Stimulated activated CD4-positive, alpha-beta T cell treated with anti-CD3 and anti-CD28 coated beads, Interleukin-1b, Interleukin-23, amount 100 ng/mL, for 24 hours (primary cell): ENCODE measurements around the gene ISYNA1.
A peak's percentile ranks its signal among the peaks of the same experiment; 100 is the strongest.

Experiments used
- DNase-seq, 4 experiments: peaks; one replicate each; pipeline ENCODE4 v3.0.0-alpha.2; 2020; ENCODE audit warnings: low read depth in 4 of 4, low spot score in 1 of 4

Gene ISYNA1

DNA sequence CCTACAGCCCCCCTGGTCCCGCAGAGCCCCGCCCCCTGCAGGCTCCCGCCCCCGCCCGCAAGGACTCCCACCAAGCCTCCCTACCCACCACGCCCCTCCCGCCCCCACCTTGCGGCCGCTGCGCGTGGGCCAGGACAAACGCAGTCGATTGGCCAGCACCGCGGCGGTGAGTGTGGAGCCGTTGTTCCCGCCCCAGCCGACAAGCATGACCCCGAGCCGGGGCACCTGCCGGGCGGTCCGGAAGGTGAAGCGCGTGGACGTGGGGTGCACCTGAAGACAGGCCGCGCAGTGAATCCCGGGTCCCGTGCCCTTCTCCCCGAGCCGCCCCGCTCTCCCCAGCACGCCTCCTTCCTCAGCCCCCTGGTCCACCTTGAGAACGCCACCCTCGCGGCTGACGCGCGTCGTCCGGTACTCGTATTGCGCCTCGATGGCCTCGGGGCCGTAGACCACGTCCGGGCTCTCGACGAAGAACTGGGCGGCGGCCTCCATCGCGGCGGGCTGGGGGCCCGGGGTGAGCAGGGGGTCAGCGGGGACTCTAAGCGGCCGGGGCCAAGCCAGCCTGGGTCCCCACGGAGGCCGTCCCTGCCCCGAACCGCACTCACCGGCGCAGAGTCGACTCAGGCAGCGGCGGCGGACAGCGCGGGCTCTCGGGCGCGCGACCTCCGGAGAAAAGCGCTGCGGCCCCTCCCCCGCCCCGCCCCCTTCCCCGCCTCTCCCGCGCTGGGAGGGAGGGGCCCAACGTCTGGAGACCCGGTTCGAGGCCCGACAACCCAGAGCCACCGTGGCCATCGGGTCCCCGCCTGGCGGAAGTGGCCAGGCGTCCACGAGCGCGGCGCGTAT lies at the start of gene ISYNA1:
ISYNA1 (minus strand) TSS at position 643 of the 840 bp plus-strand sequence; CDS start at position 489, 154 bp downstream.
- DNase-seq: peak in 1 of 4 experiments; percentile 25

DNA sequence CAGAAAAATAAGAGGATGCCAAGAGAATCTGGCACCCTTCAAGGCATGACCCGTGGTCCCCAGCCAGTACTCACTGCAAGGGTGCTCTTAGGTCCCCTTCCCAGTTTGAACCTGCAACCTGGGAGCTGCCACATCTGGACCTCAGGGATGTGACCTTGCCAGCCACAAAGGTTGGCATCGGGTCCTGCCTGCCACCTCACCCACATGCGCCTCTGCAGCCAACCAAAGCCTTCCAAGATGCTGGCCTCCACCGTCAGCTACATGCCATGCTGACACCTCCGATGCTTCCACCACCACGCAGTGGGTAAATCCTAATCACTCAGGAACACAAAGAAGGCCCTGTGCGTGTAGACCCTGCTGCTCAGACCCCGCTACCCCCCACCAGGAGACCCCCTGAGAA lies 48.8 kb upstream of the ISYNA1 start:
- DNase-seq: no peak

DNA sequence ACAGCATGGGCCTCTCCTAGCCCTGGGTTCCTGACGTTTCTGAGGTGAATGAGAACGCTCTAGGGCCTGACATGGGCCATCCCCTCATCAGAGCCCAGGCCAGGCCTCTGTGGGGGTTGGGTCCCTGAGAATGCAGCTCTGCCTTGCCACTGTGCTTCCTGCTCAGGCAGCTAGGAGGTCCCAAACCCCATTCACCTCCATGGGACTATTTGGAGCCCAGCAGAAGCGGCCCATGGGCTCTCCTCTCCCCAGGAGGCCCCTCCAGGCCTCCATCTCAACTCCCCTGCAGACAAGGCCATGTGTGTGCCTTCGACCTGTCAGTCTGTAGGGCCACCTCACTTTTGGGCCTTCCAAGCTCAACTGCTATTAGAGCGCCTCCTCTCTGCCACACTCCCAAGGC lies 47.1 kb upstream of the ISYNA1 start:
- no peak for DNase-seq

DNA sequence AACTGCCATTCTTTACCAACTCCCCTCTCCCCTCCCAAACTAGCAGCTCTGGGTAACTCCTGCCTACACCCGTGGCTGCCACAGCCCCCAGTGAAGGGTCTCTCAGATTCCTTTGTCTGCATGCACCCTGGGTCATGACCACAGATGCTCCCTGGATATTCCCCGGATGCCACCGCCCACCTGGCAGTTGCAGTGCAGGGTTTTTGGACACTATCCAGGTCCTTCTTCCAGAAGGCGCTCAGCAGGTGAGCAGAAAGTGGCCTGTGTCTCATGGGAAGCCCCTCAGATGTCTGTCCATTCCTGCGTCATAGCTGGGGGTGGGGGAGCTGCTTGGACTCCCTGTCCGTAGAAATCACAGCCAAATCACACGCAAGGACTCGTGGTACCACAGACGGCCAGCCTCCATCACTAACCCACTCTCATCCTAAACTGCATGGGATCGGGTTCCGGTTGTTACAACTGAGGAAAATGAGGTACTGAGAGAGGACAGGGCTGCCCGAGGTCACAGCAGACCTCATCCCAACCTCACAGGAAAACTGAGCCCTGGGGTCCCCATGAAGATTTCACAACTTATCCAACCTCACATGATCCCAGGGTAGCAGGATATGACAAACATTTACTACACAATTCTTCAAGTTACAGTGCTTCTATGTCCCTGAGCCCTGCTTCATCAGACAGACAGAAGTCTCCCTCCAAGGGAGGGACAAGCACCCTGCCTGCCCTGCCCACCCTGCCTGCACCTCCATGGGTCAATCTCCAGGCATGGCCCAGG lies 45.4 kb upstream of the ISYNA1 start:
- DNase-seq: no peak

DNA sequence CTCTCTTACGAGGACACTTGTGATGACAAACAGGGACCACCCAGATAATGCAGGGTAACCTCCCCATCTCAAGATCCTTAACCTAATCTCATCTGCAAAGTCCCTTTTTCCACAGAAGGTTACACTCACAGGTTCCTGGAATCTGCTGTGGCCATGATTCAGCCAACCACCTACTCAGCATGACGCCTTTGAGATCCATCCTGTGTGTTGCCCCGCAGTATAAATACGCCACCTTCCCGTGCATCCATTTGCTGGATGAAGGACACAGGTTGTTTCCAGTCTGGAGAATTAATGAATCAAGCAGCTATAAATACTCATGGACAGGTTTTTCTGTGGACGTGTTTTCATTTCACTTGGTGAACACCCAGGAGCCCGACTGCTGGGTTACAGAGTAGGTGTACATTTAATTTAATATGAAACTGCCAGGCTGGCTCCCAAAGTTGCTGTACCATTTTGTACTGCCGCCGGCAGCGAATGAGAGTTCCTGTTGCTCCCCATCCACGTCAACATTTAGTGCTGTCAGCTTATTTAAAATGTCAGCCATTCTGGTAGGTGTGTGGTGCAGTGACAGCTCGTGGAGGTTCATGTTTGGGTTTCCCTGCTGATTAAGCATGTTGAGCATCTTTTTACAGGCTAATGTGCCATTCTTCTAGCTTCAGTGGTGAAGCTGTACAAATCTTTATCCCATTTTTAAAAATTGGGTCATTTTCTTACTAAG lies 43.7 kb upstream of the ISYNA1 start:
- no peak for DNase-seq

DNA sequence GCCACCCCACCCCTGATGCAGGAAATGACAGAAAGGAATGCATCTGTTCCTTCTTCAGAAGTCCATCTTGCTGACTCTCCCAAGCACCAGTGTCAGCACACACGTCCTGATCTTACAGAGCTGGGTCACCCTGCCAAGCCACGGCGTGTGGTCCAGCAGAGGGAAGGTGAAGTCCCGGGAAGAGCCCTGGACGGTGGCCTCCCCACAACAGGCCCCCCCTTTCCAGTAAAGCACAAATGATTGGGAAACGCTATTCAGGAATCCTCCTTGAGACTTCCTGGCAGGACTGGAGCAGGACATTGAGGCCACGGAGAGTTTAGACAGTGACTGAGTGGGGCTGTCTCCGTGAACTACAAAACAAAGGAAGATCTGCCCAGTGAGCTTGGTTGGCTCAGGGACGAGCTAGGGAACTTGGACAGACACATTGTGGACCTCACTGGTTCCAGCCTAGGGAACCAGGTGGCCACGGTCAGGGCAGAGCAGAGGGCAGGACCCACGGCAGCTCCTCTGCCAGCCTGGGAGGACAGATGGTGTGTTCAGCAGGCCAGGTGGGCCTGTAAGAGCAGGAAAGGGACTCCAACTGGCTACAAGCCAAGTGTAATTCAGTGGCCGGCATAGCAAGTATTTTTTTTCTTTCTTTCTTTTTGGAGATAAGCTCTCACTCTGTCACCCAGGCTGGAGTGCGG lies 42.2 kb upstream of the ISYNA1 start:
- no peak for DNase-seq

DNA sequence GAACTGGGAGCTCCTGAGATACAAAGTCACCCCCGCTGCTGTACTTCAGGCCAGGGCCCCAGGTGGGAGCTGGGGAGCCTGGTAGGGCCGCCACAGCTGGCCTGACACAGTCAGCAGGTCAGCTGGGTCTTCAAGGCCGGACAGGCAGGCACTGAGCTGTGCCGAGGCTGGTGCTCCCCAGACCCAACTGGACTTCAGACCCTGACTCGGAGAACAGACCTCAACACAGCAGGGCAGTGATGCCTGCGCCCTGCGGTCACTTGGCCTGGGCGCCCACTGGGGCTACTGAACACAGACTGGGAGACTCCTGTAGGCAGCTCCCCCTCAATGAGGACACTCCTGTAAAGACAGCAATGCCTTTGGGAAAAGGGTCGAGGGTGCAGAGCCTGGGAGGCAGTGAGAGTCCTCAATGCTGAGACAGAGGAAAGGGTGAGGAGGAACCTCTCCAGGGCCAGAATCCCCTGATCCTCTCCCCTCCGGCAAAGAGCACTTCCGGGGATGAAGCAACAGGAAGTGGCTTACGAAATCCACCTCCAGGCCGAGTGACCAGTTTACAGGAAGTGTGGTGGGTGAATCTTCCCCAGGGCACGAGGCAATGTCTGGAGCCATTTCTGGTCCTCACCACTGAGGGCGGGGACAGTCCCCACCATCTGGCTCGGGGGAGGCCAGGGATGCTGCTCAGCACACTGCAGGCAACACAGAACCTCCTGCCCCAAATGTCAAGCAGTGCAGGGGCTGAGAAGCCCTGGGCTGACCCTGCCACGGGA lies 40.8 kb upstream of the ISYNA1 start:
- DNase-seq: peak in 2 of 4 experiments; percentile 36 to 70

DNA sequence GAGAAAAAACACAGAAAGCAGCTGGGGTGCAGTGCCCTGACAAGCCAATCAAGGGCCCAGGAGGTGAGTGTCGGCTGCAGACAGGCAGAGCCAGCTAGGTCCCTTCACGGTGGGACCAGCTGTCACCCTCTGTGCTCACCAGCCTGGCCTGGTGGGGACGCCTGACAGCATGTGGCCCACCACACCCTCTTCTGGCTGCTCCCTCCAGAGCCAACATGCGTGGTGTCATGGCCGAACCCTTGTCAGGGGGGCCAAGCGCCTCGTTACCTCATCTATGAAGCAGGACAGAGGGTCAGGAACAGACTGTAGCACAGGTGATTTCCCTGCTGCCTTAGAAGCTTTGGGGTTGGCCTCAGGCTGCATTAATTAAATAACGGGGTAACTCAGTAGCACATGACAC lies 40.0 kb upstream of the ISYNA1 start:
- no peak for DNase-seq

DNA sequence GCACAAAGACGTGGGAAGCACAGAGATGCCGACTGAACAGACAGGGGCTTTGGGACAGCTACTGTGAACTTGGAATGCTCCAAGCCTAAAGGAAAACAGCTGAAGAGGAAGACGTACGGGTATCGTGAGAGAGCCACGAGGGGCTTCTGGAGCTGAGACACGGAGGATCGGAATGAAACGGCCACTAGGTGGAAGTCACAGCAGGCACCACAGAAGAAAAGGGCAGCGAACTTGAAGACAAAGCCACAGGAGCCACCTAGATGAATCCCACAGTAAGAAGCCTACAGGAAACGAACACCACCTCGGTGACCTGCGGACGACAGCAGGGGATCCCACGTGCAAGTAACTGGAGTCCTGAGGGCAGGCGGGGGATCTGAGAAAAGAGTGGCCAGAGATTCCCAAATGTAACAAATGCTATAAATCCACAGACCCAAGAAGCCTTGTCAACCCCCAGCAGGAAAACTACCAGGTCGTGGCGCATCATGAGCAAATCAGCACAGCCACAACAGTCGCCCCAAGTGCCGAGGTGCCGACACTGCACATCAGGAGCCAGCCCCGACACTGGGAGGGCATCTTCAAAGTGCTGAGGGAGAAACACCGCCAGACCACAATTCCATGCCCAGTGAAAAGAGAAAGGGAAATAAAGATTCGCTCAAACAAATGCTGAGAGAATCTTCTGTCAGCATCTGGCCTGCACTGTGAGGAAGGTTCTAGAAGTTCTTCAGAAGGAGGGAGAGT lies 39.3 kb upstream of the ISYNA1 start:
- no peak for DNase-seq

DNA sequence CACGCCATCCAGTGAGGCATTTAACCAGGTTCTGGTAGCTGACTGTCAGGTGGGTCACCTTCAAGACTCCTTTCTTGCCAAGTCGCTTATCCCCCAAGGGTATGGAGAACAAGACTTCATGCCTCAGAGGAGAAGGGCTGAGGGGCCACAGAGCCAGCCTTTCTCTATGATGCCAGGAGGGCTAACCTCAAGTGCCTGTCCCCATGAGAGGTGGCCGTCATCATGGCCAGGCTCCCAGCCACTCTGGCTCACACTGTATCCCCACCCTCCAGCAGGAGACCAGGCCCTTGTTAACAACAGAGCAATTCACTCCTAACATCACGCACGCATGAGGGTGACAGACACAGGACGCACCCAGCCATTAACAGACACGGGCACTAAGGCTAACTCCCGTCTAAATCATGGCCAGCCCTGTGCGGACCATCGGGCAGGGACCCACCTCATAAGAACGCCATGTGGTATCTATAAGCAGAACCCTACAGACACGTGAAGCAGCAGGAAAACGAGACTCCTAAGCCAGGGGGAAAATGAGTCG lies 38.6 kb upstream of the ISYNA1 start:
- no peak for DNase-seq

DNA sequence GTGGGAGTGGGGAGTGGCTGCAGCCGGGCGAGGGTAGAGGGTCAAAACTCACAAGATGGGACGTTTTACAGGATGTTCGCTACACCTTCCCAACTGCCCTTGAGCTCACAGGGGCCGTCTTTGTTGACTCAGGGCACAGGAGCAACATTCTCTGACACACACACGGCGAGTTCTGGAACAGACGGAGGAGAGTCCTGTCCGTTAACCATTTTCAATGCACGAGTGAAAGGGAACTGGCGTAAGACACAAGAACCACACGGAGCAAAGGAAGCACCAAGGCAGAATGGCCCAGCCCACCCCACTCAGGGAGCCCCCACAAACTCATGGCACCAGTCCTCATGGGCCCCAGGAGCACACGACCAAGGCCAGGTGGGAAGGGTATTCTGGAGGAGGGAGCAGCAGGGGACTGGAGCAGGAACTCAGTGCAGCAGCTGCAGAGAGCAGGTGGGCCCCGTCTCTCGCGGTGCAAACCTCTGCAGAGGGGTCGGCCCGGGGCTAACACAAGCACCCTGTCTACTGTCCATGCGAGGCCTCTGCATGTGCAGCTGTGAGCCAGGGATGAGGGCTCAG lies 37.9 kb upstream of the ISYNA1 start:
- no peak for DNase-seq

DNA sequence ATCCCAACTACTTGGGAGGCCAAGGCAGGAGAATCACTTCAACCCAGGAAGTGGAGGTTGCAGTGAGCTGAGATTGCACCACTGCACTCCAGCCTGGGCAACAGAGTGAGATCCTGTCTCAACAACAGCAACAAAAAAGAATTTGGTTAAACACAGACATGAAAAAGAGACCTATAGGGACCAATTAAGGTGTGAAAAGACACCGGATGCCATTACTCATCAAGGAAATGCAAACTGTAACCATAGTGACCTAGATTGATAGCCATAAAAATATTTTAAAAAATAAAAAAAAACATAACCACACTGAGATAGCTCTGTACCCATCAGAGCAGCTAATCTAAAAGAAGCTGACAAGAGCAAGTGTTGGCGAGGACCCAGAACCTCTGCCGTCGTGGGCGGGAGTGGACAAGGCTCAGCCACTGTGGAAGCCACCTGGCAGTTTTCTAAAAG lies 37.1 kb upstream of the ISYNA1 start:
- DNase-seq: no peak

DNA sequence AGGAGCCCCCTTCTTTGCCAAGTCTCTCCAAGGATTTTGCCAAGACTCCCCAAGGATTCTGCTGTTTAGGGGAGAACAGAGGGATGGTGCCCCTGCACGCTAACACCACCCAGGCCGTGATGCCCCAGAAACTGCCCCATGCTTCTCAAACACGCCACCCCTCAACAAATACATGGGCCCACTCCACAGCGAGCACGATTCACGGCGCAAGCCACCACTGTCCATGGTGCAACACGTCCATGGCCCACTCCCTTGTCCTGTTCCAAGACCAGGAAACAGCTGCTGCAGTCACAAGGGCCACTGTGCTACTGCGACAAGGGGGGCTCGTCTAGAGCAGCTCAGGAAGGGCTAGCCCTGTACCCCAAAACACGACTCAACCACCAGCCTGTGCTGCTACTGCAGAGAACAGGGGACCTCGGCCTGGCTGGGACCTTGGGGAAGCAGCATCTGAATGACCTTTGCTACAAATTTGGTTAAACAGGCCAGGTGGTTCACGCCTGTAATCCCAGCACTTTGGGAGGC lies 36.5 kb upstream of the ISYNA1 start:
- no peak for DNase-seq

DNA sequence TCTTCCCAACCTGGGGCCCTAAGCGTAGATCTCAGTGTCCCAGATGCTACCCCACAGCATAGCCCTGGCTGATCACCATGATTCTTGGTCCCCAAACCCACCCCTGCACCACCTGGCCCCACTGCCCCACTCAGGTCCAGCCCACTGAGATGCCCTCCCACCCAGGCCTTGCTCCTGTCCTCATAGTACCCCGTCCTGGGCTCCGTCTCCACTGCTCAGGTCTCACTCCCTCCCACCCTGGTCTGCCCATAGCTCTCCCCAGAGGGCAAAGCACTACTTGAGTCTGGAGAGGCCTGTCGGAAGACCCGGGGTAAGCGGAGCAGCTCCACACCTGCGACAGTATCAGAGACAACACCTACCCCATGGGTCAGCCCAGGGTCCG lies 35.8 kb upstream of the ISYNA1 start:
- DNase-seq: no peak

DNA sequence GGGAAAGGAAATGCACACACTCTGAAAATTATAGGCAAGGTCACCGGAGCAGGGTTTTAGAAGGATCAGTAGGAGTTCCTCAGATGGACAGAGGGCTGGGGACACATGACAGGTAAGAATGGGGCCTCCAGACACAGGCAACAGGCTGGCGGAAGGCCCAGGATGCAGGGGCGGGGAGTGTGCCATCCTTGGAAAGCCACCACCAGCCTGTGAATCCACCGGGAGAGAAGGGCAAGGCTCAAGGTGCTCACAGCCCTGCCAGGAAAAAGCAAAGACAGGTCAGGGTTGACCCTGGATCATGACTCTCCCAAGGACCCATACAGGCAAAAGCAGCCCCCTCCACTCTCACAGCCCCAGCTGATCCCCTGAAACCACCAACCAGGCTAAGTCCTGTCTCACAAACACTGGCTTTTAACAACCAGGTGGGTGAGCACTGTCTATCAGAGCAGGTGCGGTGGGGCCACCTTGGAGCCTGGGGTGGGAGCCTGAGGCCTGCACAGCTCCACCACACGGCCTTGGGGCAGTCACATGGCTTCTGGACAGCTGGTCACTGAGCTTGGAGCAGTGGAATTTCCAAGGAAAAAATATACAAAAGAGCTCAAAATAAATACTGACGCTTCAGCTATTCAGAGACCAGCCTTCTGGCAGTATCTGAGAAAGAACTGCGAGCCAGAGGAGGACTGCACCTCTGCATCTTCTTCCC lies 35.2 kb upstream of the ISYNA1 start:
- no peak for DNase-seq

DNA sequence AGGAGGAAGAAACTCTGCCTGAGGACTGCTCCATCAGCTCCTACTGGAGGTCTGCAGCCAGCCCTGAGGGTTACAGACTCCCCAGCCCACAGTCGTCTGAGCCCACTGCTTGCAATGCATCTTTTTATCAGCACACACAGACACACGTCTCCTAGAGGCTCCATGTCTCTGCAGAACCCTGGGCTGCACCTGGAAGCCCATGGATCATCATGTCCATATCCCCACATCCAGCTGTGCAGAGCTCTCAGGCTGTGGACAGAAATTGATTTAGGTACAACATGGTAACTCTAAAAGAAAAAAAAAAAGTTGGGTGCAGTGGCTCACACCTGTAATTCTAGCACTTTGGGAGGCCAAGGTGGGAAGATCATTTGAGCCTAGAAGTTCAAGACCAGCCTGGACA lies 32.9 kb upstream of the ISYNA1 start:
- DNase-seq: no peak

DNA sequence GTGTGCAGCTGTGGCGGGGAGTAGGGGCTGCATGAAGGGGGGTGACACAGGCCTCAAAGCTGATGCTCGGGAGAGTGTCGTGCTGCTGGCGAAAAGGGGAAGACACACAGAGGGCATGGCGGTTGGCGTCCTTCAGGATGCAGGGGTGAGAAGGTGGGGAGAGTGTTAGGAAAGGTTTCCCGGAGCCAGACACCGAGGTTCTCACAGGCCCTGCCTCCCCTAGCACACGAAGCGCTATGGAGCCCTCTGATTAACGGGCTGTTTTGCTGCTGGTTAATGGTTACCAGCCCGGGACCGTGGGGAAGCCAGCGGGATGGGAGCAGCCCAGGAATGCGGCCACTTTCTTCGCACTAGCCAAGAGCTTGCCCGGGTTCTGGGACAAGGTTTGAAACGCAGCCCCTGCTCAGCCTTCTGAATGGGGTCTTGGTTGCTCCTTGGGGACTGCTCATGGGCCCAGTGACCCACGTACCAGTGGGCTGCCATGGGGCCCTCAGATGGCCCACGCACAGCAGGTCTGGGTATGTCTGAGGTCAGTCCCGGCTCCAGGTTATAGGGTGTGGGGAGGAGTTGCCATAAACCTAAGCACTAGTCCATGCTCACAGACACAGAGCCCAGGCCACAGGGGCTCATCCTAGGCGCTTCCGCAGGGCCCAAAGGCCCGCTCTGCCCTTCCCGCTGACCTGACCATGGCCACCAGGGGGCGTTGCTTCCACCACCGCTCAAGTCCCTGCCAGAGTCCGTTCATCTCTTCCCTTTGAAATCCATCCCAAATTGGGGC lies 31.3 kb upstream of the ISYNA1 start:
- peak; percentile 46 to 54 (median 48) for DNase-seq
